GM12878 (cell line): ENCODE data around the gene MYOD1. TPM values are rescaled to one million over a fixed set of nuclear protein-coding genes. Genes with fewer than 3 reads are reported as not detected.

Source experiments
- ATAC-seq: fragments of 200-7000 bp; cut with Tn5 transposase; 3 replicates; pipeline ENCODE4 v1.9.1; 2020; ENCODE audit warnings: mild to moderate bottlenecking, moderate library complexity
- BruUV-seq: library from RNA; stranded (reverse); fragments of 400-500 nt; replicated peaks from 2 replicates; lab custom pipeline; 2021; lab: Mats Ljungman, UMichigan
- CTCF ChIA-PET: fragments of 300-600 bp; sonication (Branson Sonifier 250); formaldehyde crosslinking; extraction: SDS; loops from one replicate; lab custom pipeline; 2021; ENCODE audit warnings: inconsistent platforms; lab: Yijun Ruan, JAX
- POLR2A ChIA-PET: fragments of 350-600 bp; formaldehyde crosslinking; extraction: SDS; loops from one replicate; lab custom pipeline; 2021; ENCODE audit warnings: inconsistent platforms; lab: Charles Lee
- RAD21 ChIA-PET: fragments of 300-600 bp; sonication (Branson Sonifier 250); formaldehyde crosslinking; loops from one replicate; lab custom pipeline; 2023; ENCODE audit warnings: antibody characterized with exemption; ENCODE audit not compliant: unreplicated experiment; lab: Charles Lee
- SMC1A ChIA-PET: fragments of 300-600 bp; sonication (Branson Sonifier 250); formaldehyde crosslinking; loops from one replicate; lab custom pipeline; 2023; ENCODE audit not compliant: unreplicated experiment, uncharacterized antibody; lab: Charles Lee
- DNase-seq: peaks from one replicate; pipeline ENCODE4 v3.0.0-alpha.2; 2011; ENCODE audit warnings: low read depth, low spot score
- FAIRE-seq: peaks from 3 replicates; lab custom pipeline; 2011; peaks lifted over from hg19 to GRCh38; lab: Jason Lieb, UNC
- H2AFZ ChIP-seq: 2 replicates; pipeline ENCODE4 v1.6.0; 2011; ENCODE audit warnings: low read depth, low read length, control low read depth; ENCODE audit not compliant: control insufficient read depth
- H3K27ac ChIP-seq: 2 replicates; pipeline ENCODE4 v1.5.1; 2011; ENCODE audit warnings: control low read depth; ENCODE audit not compliant: control insufficient read depth, insufficient read depth
- H3K27me3 ChIP-seq, 2 experiments: replicated peaks in 1 of 2; 2 replicates each; pipeline versions ENCODE4 v1.6.0 to v1.6.1; 2011; ENCODE audit warnings: low read length in 1 of 2; ENCODE audit not compliant: control insufficient read depth in 2 of 2, insufficient read depth in 2 of 2
- H3K36me3 ChIP-seq, 2 experiments: 2 replicates each; pipeline ENCODE4 v1.5.1; 2011; ENCODE audit warnings: low read length in 1 of 2; ENCODE audit not compliant: control insufficient read depth in 2 of 2, insufficient read depth in 2 of 2
- H3K4me1 ChIP-seq: 2 replicates; pipeline ENCODE4 v1.6.1; 2011; ENCODE audit warnings: mild to moderate bottlenecking, low read length, moderate library complexity, mixed read lengths; ENCODE audit not compliant: control insufficient read depth, insufficient read depth
- H3K4me2 ChIP-seq: 2 replicates; pipeline ENCODE4 v1.6.0; 2011; ENCODE audit warnings: control low read depth; ENCODE audit not compliant: control insufficient read depth, insufficient read depth
- H3K4me3 ChIP-seq: fragments of 200-600 bp; sonication (generic); 2 replicates; pipeline ENCODE4 v1.5.1; 2016
- H3K79me2 ChIP-seq: 2 replicates; pipeline ENCODE4 v1.6.0; 2011; ENCODE audit warnings: low read length; ENCODE audit not compliant: control insufficient read depth, insufficient read depth
- H3K9ac ChIP-seq: 2 replicates; pipeline ENCODE4 v1.8.0; 2011; ENCODE audit warnings: low read length, control low read depth, mixed read lengths; ENCODE audit not compliant: control insufficient read depth, insufficient read depth
- H3K9me3 ChIP-seq: replicated peaks from 3 replicates; pipeline ENCODE4 v1.5.1; 2011; ENCODE audit warnings: mild to moderate bottlenecking, low read length; ENCODE audit not compliant: control insufficient read depth, insufficient read depth
- H4K20me1 ChIP-seq: 2 replicates; pipeline ENCODE4 v1.6.0; 2011; ENCODE audit not compliant: control insufficient read depth, insufficient read depth
- CHD2 ChIP-seq: IDR thresholded peaks from 2 replicates; pipeline ENCODE4 v1.6.1; 2011; ENCODE audit warnings: low read depth, low read length, improper control_type of control experiment, borderline replicate concordance
- ETV6 ChIP-seq, 2 experiments: fragments of 450-650 bp in 1 of 2; IDR thresholded peaks in 1 of 2; conservative IDR thresholded peaks in 1 of 2; 2 replicates each; pipeline ENCODE4 v1.6.1; 2014; ENCODE audit warnings: antibody characterized with exemption in 1 of 2, borderline replicate concordance in 1 of 2, low read depth in 1 of 2, mild to moderate bottlenecking in 1 of 2, moderate library complexity in 1 of 2
- IKZF1 ChIP-seq: fragments of 450-650 bp; conservative IDR thresholded peaks from 2 replicates; pipeline ENCODE4 v1.6.1; 2017; ENCODE audit warnings: antibody characterized with exemption, mild to moderate bottlenecking
- MYB ChIP-seq: fragments of 150-350 bp; IDR thresholded peaks from 2 replicates; pipeline ENCODE4 v1.6.1; 2014; ENCODE audit warnings: mild to moderate bottlenecking, low read depth, low read length, borderline replicate concordance
- NFYA ChIP-seq: IDR thresholded peaks from 2 replicates; pipeline ENCODE4 v1.6.1; 2011; ENCODE audit warnings: low read depth, mild to moderate bottlenecking, low read length, improper control_type of control experiment, borderline replicate concordance
- PML ChIP-seq: IDR thresholded peaks from 2 replicates; pipeline ENCODE4 v1.6.1; 2012; ENCODE audit warnings: low read length, inconsistent platforms
- RCOR1 ChIP-seq: conservative IDR thresholded peaks from 2 replicates; pipeline ENCODE4 v1.6.1; 2012; ENCODE audit warnings: low read depth, low read length, improper control_type of control experiment
- RELA ChIP-seq: fragments of 450-650 bp; IDR thresholded peaks from 2 replicates; pipeline ENCODE4 v1.8.0; 2014; ENCODE audit warnings: borderline replicate concordance; ENCODE audit not compliant: partially characterized antibody
- TARDBP ChIP-seq: IDR thresholded peaks from 2 replicates; pipeline ENCODE4 v1.6.1; 2016; ENCODE audit warnings: borderline replicate concordance
- WGBS: methylation state at CpG from one replicate; pipeline ENCODE4 v1.1.6; 2016; ENCODE audit warnings: low lambda C conversion rate; ENCODE audit not compliant: insufficient replicate concordance, insufficient coverage; ENCODE audit errors: missing lambda C conversion rate; 5-methylcytosine and 5-hydroxymethylcytosine counted together
- in situ Hi-C: fragments of 300-500 bp; cut with MboI; formaldehyde crosslinking; loops from 9 replicates; pipeline ENCODE4 v1.14.3; 2018; ENCODE audit warnings: mixed read lengths
- intact Hi-C: fragments of 100-400 bp; cut with micrococcal nuclease; formaldehyde crosslinking; loops from one replicate; pipeline ENCODE4 v1.14.2; 2022; ENCODE audit not compliant: unreplicated experiment
- polyA plus RNA-seq, 11 experiments: library from polyadenylated mRNA; depleted of rRNA in 4 of 11; unstranded in 6 of 11; stranded (reverse) in 5 of 11; fragments of >200 nt; fragmentation: Nextera tagmentation in 4 of 11; fragmentation: Illumina TruSeq in 1 of 11; extraction: Ambion mirVana in 4 of 11; extraction: Trizol in 1 of 11; gene quantifications; 1 replicate in 1 of 11; 2 replicates in 10 of 11; pipeline versions ENCODE4 v1.2.1 to v1.2.3, GENCODE V29; 2011 to 2016; ENCODE audit warnings: inconsistent platforms in 2 of 11, missing spikeins in 2 of 11, low read depth in 1 of 11
- total RNA-seq, 4 experiments: library from RNA; depleted of rRNA in 3 of 4; stranded (reverse); fragments of >200 nt in 3 of 4; fragmentation: Illumina TruSeq in 1 of 4; extraction: Trizol in 1 of 4; gene quantifications; 2 replicates each; pipeline versions ENCODE4 v1.2.1 to v1.2.3, GENCODE V29; 2013 to 2021
- TF ChIP-seq, protein P1 (sequence below), 3 experiments: IDR thresholded peaks in 2 of 3; conservative IDR thresholded peaks in 1 of 3; 2 replicates each; pipeline ENCODE4 v1.5.1; 2011; ENCODE audit warnings: low read depth in 3 of 3, low read length in 3 of 3, mild to moderate bottlenecking in 3 of 3, control low read depth in 2 of 3, moderate library complexity in 2 of 3, inconsistent platforms in 1 of 3, mixed read lengths in 1 of 3; ENCODE audit not compliant: control insufficient read depth in 2 of 3, insufficient read depth in 1 of 3; ENCODE audit errors: extremely low read depth in 1 of 3
- TF ChIP-seq, protein P2 (sequence below): fragments of 450-650 bp; IDR thresholded peaks from 2 replicates; pipeline ENCODE4 v1.6.1; 2017; ENCODE audit warnings: mild to moderate bottlenecking, low read depth, inconsistent platforms; ENCODE audit not compliant: poor library complexity, severe bottlenecking
- TF ChIP-seq, protein P3 (sequence below): fragments of 450-650 bp; IDR thresholded peaks from 2 replicates; pipeline ENCODE4 v1.6.1; 2017; ENCODE audit warnings: mild to moderate bottlenecking
- TF ChIP-seq, protein P4 (sequence below): fragments of 450-650 bp; IDR thresholded peaks from 2 replicates; pipeline ENCODE4 v1.6.1; 2014; ENCODE audit warnings: mild to moderate bottlenecking
- TF ChIP-seq, protein P5 (sequence below): fragments of 150-350 bp; IDR thresholded peaks from 2 replicates; pipeline ENCODE4 v1.6.1; 2016; ENCODE audit warnings: low read depth, low read length

MYOD1 gene
- total and polyA plus RNA-seq, 10 of the 15 experiments (the other 5 are each of a cell fraction or from before 2014, with no cell fraction given), result not detected

DNA sequence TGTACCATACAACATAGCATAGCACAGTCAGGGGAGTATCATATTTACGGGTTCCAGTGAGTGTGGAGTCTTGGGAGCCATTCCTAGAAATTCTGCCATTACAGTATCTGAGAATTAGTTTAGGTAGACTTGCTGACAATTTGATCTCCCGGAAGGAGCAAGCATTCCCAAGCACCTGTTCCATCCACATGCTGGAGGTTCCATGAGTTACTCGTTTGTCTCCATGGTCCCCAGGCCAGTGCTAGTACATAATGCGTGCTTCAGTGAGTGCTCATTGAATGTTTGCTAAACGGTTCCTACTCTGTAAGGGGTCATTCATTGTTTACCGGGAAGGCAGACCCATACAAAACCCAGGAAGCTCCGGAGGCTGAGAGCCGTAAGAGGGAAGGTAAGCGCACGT lies 27.4 kb upstream of the MYOD1 start:
- in situ Hi-C loops, result no loop called here
- no peak overlapping the region for H3K4me2 ChIP-seq
- H3K27ac ChIP-seq, result no peak overlapping the region
- intact Hi-C loops, result no loop called here
- BruUV-seq, result no TSS peak
- H2AFZ ChIP-seq, result no peak overlapping the region
- DNase-seq, result no peak
- POLR2A ChIA-PET, result no interaction called here
- 21% methylated on average over 10 of the region's 10 CpGs for WGBS
- H4K20me1 ChIP-seq, result no peaks in the 10 kb centered on the region
- H3K9ac ChIP-seq, result no peak overlapping the region
- SMC1A ChIA-PET, result no interaction called here
- CTCF ChIA-PET, result no interaction called here
- RAD21 ChIA-PET, result no interaction called here
- no peaks in the 10 kb centered on the region for H3K36me3 ChIP-seq
- no peaks in the 10 kb centered on the region for H3K4me1 ChIP-seq
- no peaks in the 10 kb centered on the region for H3K79me2 ChIP-seq
- no peak overlapping the region for H3K4me3 ChIP-seq
- no peak for FAIRE-seq
- no peak for ATAC-seq
- H3K9me3 ChIP-seq, result no peaks in the 10 kb centered on the region; the same call in 2 of the 3 replicates
- peaks cover 4% of the 10 kb centered on the region in 2 experiments for H3K27me3 ChIP-seq
- TF ChIP-seq, protein P1, sequence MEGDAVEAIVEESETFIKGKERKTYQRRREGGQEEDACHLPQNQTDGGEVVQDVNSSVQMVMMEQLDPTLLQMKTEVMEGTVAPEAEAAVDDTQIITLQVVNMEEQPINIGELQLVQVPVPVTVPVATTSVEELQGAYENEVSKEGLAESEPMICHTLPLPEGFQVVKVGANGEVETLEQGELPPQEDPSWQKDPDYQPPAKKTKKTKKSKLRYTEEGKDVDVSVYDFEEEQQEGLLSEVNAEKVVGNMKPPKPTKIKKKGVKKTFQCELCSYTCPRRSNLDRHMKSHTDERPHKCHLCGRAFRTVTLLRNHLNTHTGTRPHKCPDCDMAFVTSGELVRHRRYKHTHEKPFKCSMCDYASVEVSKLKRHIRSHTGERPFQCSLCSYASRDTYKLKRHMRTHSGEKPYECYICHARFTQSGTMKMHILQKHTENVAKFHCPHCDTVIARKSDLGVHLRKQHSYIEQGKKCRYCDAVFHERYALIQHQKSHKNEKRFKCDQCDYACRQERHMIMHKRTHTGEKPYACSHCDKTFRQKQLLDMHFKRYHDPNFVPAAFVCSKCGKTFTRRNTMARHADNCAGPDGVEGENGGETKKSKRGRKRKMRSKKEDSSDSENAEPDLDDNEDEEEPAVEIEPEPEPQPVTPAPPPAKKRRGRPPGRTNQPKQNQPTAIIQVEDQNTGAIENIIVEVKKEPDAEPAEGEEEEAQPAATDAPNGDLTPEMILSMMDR (IDR thresholded peaks at IDR 0.05 in 2 of 3, conservative IDR thresholded peaks at IDR 0.05 in 1 of 3; ENCODE audit: control insufficient read depth in 2 of 3, extremely low read depth in 1 of 3, insufficient read depth in 1 of 3, low read depth in 3 of 3, low read length in 3 of 3), result no peak
- TF ChIP-seq CHD2, result no peak
- TF ChIP-seq ETV6 (conservative IDR thresholded peaks at IDR 0.05 in 1 of 2, IDR thresholded peaks at IDR 0.05 in 1 of 2; ENCODE audit: borderline replicate concordance in 1 of 2, low read depth in 1 of 2), result no peak
- TF ChIP-seq PML, result no peak
- TF ChIP-seq NFYA, result no peak
- TF ChIP-seq IKZF1, result no peak
- TF ChIP-seq, protein P2, sequence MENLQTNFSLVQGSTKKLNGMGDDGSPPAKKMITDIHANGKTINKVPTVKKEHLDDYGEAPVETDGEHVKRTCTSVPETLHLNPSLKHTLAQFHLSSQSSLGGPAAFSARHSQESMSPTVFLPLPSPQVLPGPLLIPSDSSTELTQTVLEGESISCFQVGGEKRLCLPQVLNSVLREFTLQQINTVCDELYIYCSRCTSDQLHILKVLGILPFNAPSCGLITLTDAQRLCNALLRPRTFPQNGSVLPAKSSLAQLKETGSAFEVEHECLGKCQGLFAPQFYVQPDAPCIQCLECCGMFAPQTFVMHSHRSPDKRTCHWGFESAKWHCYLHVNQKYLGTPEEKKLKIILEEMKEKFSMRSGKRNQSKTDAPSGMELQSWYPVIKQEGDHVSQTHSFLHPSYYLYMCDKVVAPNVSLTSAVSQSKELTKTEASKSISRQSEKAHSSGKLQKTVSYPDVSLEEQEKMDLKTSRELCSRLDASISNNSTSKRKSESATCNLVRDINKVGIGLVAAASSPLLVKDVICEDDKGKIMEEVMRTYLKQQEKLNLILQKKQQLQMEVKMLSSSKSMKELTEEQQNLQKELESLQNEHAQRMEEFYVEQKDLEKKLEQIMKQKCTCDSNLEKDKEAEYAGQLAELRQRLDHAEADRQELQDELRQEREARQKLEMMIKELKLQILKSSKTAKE, result no peak
- TF ChIP-seq, protein P3, sequence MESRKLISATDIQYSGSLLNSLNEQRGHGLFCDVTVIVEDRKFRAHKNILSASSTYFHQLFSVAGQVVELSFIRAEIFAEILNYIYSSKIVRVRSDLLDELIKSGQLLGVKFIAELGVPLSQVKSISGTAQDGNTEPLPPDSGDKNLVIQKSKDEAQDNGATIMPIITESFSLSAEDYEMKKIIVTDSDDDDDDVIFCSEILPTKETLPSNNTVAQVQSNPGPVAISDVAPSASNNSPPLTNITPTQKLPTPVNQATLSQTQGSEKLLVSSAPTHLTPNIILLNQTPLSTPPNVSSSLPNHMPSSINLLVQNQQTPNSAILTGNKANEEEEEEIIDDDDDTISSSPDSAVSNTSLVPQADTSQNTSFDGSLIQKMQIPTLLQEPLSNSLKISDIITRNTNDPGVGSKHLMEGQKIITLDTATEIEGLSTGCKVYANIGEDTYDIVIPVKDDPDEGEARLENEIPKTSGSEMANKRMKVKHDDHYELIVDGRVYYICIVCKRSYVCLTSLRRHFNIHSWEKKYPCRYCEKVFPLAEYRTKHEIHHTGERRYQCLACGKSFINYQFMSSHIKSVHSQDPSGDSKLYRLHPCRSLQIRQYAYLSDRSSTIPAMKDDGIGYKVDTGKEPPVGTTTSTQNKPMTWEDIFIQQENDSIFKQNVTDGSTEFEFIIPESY, result no peak
- TF ChIP-seq RELA, result no peak
- TF ChIP-seq, protein P4, sequence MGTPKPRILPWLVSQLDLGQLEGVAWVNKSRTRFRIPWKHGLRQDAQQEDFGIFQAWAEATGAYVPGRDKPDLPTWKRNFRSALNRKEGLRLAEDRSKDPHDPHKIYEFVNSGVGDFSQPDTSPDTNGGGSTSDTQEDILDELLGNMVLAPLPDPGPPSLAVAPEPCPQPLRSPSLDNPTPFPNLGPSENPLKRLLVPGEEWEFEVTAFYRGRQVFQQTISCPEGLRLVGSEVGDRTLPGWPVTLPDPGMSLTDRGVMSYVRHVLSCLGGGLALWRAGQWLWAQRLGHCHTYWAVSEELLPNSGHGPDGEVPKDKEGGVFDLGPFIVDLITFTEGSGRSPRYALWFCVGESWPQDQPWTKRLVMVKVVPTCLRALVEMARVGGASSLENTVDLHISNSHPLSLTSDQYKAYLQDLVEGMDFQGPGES, result no peak
- TF ChIP-seq TARDBP, result no peak
- TF ChIP-seq, protein P5, sequence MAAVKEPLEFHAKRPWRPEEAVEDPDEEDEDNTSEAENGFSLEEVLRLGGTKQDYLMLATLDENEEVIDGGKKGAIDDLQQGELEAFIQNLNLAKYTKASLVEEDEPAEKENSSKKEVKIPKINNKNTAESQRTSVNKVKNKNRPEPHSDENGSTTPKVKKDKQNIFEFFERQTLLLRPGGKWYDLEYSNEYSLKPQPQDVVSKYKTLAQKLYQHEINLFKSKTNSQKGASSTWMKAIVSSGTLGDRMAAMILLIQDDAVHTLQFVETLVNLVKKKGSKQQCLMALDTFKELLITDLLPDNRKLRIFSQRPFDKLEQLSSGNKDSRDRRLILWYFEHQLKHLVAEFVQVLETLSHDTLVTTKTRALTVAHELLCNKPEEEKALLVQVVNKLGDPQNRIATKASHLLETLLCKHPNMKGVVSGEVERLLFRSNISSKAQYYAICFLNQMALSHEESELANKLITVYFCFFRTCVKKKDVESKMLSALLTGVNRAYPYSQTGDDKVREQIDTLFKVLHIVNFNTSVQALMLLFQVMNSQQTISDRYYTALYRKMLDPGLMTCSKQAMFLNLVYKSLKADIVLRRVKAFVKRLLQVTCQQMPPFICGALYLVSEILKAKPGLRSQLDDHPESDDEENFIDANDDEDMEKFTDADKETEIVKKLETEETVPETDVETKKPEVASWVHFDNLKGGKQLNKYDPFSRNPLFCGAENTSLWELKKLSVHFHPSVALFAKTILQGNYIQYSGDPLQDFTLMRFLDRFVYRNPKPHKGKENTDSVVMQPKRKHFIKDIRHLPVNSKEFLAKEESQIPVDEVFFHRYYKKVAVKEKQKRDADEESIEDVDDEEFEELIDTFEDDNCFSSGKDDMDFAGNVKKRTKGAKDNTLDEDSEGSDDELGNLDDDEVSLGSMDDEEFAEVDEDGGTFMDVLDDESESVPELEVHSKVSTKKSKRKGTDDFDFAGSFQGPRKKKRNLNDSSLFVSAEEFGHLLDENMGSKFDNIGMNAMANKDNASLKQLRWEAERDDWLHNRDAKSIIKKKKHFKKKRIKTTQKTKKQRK, result no peak
- no peak for TF ChIP-seq MYB
- TF ChIP-seq RCOR1, result no peak
